GM12874 (cell line): ENCODE results near the gene TMPRSS13.

Experiments used
- TF ChIP-seq, protein P1 (sequence below): IDR thresholded peaks from 2 replicates; pipeline ENCODE4 v1.5.1; 2011; ENCODE audit warnings: low read depth, mild to moderate bottlenecking, control low read depth, low read length, moderate library complexity; ENCODE audit not compliant: insufficient read depth

Gene TMPRSS13

GRCh38 chr11:117851852-117852251 lies 77.3 kb downstream of the TMPRSS13 start:
- TF ChIP-seq, protein P1, sequence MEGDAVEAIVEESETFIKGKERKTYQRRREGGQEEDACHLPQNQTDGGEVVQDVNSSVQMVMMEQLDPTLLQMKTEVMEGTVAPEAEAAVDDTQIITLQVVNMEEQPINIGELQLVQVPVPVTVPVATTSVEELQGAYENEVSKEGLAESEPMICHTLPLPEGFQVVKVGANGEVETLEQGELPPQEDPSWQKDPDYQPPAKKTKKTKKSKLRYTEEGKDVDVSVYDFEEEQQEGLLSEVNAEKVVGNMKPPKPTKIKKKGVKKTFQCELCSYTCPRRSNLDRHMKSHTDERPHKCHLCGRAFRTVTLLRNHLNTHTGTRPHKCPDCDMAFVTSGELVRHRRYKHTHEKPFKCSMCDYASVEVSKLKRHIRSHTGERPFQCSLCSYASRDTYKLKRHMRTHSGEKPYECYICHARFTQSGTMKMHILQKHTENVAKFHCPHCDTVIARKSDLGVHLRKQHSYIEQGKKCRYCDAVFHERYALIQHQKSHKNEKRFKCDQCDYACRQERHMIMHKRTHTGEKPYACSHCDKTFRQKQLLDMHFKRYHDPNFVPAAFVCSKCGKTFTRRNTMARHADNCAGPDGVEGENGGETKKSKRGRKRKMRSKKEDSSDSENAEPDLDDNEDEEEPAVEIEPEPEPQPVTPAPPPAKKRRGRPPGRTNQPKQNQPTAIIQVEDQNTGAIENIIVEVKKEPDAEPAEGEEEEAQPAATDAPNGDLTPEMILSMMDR, result no peak

DNA sequence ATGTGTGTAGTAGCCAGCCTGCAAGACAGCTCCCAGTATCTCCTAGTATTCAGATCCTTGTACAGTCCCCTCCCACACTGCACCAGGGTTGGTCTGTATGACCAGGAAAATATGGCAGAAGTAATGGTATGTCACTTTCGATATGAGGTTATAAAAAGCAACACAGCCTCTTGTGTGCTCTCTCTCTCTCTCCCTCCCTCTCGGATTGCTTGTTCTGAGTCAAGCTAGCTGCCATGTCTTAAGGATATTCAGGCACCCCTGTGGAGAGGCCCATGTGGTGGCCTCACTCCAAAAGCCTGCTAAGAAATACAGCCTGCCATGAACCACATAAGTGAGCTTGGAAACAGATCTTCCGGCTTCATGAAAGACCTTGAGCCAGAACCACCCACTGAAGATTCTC lies 78.1 kb downstream of the TMPRSS13 start:
- TF ChIP-seq, protein P1, result no peak
